ENCODE data around the gene GAL3ST1. TPM values are rescaled to one million over a fixed set of nuclear protein-coding genes. Genes with fewer than 3 reads are reported as not detected.

The GAL3ST1 gene
- total RNA-seq, 1 experiment from 2014 or later: 2.1 TPM

- TF ChIP-seq SIN3A (IDR thresholded peaks at IDR 0.05; ENCODE audit: low read depth) (no peak), REST (IDR thresholded peaks at IDR 0.05; ENCODE audit: low read depth) (no peak), CEBPB (IDR thresholded peaks at IDR 0.05; ENCODE audit: low read depth) (no peak), ZFX (IDR thresholded peaks at IDR 0.05) (no peak), EGR1 (IDR thresholded peaks at IDR 0.05; ENCODE audit: low read depth) (no peak), CTCF (IDR thresholded peaks at IDR 0.05 in 2 of 3, conservative IDR thresholded peaks at IDR 0.05 in 1 of 3; ENCODE audit: borderline replicate concordance in 1 of 3, insufficient read depth in 1 of 3, low read depth in 2 of 3, low read length in 2 of 3) (no peak), ELF1 (IDR thresholded peaks at IDR 0.05; ENCODE audit: borderline replicate concordance, low read depth) (no peak), YY1 (IDR thresholded peaks at IDR 0.05; ENCODE audit: extremely low read depth, insufficient replicate concordance, low read depth, low read length) (no peak), ZBTB33 (IDR thresholded peaks at IDR 0.05; ENCODE audit: extremely low read depth, insufficient replicate concordance, low read length) (no peak), JUND (IDR thresholded peaks at IDR 0.05) (no peak), POLR2A (IDR thresholded peaks at IDR 0.05; ENCODE audit: borderline replicate concordance, extremely low read depth, insufficient read depth, insufficient read length) (no peak), ZNF274 (IDR thresholded peaks at IDR 0.05; ENCODE audit: low read depth, low read length) (no peak), EZH2 (IDR thresholded peaks at IDR 0.05) (no peak), TCF7L2 (IDR thresholded peaks at IDR 0.05; ENCODE audit: borderline replicate concordance, extremely low read depth, insufficient read depth, insufficient read length) (no peak), CBX3 (IDR thresholded peaks at IDR 0.05; ENCODE audit: low read depth) (no peak), EZH2phosphoT487 (IDR thresholded peaks at IDR 0.05; ENCODE audit: borderline replicate concordance) (no peak)
- TF ChIP-seq, protein P1, sequence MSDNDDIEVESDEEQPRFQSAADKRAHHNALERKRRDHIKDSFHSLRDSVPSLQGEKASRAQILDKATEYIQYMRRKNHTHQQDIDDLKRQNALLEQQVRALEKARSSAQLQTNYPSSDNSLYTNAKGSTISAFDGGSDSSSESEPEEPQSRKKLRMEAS (IDR thresholded peaks at IDR 0.05): no peak
- Histone ChIP-seq H2AFZ (ENCODE audit: low read depth, low read length, poor library complexity, severe bottlenecking) (no peak overlapping the region), H3K4me3 (replicated peaks in 1 of 2; ENCODE audit: low read depth in 1 of 2, low read length in 2 of 2) (no peak overlapping the region), H3K36me3 (ENCODE audit: control insufficient read depth in 1 of 2, insufficient read depth in 2 of 2, low read length in 2 of 2) (no peaks in the 10 kb centered on the region), H3K79me2 (ENCODE audit: insufficient read depth, low read length) (no peaks in the 10 kb centered on the region), H3K9me2 (ENCODE audit: insufficient read depth) (no peaks in the 10 kb centered on the region), H4K20me1 (ENCODE audit: insufficient read depth) (no peaks in the 10 kb centered on the region), H3K27ac (ENCODE audit: low read depth, low read length) (no peak overlapping the region), H3K9ac (ENCODE audit: low read length) (no peak overlapping the region), H3K27me3 (ENCODE audit: insufficient read depth, low read length) (no peaks in the 10 kb centered on the region), H3K9me3 (ENCODE audit: control insufficient read depth in 1 of 2, insufficient read depth in 1 of 2, low read depth in 1 of 2, low read length in 2 of 2) (peaks cover 3 to 4% of the 10 kb centered on the region in 2 experiments; a peak in 2 of 4 replicates), H3K4me1 (ENCODE audit: control insufficient read depth in 1 of 2, insufficient read depth in 2 of 2, low read length in 2 of 2) (no peaks in the 10 kb centered on the region), H3K4me2 (ENCODE audit: low read length) (no peak overlapping the region)
- no TSS peak for BruUV-seq (replicated peaks)
- no peak for ATAC-seq
- ChIA-PET POLR2A (interaction anchor here (0.7 kb wide), 1 partner anchor 566 kb away, joined by 3 read pairs; no protein-coding TSS in a partner anchor), CTCF (no interaction called here), RAD21 (ENCODE audit: low non-redundant PET in 1 of 2, low total read pairs in 2 of 2, uncharacterized antibody in 2 of 2, unreplicated experiment in 2 of 2) (no interaction called here)
- no peak for DNase-seq (ENCODE audit: low read depth, low spot score)
- intact Hi-C loops (cut with micrococcal nuclease): no loop called here
These were observed 58.2 kb downstream of the GAL3ST1 start for GRCh38 chr22:30516273-30516672.
